ENCODE data around the gene KIRREL1.

GRCh38 chr1:158013840-158014730, 20.6 kb downstream of the KIRREL1 start:
- no peak for TF ChIP-seq REST (IDR thresholded peaks at IDR 0.05; ENCODE audit: insufficient read depth in 1 of 2, low read depth in 2 of 2, low read length in 2 of 2)
- no peak for TF ChIP-seq POLR2AphosphoS5 (IDR thresholded peaks at IDR 0.05; ENCODE audit: low read depth, low read length)
- no peak for TF ChIP-seq TAF1 (IDR thresholded peaks at IDR 0.05; ENCODE audit: borderline replicate concordance, insufficient read depth, low read length)
- TF ChIP-seq SIN3A (IDR thresholded peaks at IDR 0.05; ENCODE audit: borderline replicate concordance, insufficient read depth, low read length): no peak
